Activated T-helper 1 cell treated with Interleukin-2 at 50 U/mL for 16 hours (primary cell): Measurements from ENCODE around the gene PNKP.
"Not testable (repeated sequence)": the region's sequence is repeated elsewhere in the genome, so short reads cannot be mapped to it uniquely, and the experiment has no call there.

Source experiments
- DNase-seq: peaks from one replicate; pipeline ENCODE4 v3.0.0-alpha.2; 2020; ENCODE audit warnings: low read depth

PNKP gene

GRCh38 chr19:49845414-49845813 lies 22.0 kb downstream of the PNKP start:
- DNase-seq: no peak

GRCh38 chr19:49844138-49845095 lies 23.0 kb downstream of the PNKP start:
- DNase-seq: no peak

- DNase-seq: no peak
Observed at GRCh38 chr19:49843265-49843664, 24.1 kb downstream of the PNKP start.

GRCh38 chr19:49840736-49841249 lies 26.6 kb downstream of the PNKP start:
- DNase-seq: no peak

- no peak for DNase-seq
Observed at GRCh38 chr19:49840321-49840720, 27.1 kb downstream of the PNKP start.

- DNase-seq: no peak
Observed at GRCh38 chr19:49839713-49840112, 27.7 kb downstream of the PNKP start.

- no peak for DNase-seq
Observed at GRCh38 chr19:49838885-49839588, 28.3 kb downstream of the PNKP start.

GRCh38 chr19:49837425-49837824 lies 30.0 kb downstream of the PNKP start:
- no peak for DNase-seq

GRCh38 chr19:49837009-49837310 lies 30.4 kb downstream of the PNKP start:
- no peak for DNase-seq

- no peak for DNase-seq
Observed at GRCh38 chr19:49836176-49837008, 31.0 kb downstream of the PNKP start.

- no peak for DNase-seq
Observed at GRCh38 chr19:49835562-49835961, 31.8 kb downstream of the PNKP start.

- no peak for DNase-seq
Observed at GRCh38 chr19:49833599-49833998, 33.8 kb downstream of the PNKP start.

GRCh38 chr19:49832556-49832955 lies 34.8 kb downstream of the PNKP start:
- no peak for DNase-seq

GRCh38 chr19:49831592-49831991 lies 35.8 kb downstream of the PNKP start:
- no peak for DNase-seq

GRCh38 chr19:49830766-49831165 lies 36.6 kb downstream of the PNKP start:
- DNase-seq: no peak

- no peak for DNase-seq
Observed at GRCh38 chr19:49829721-49830120, 37.7 kb downstream of the PNKP start.

GRCh38 chr19:49829200-49829599 lies 38.2 kb downstream of the PNKP start:
- no peak for DNase-seq

- DNase-seq: no peak
Observed at GRCh38 chr19:49827034-49827433, 40.3 kb downstream of the PNKP start.

- no peak for DNase-seq
Observed at GRCh38 chr19:49824662-49825061, 42.7 kb downstream of the PNKP start.

- DNase-seq: no peak
Observed at GRCh38 chr19:49823472-49823871, 43.9 kb downstream of the PNKP start.

GRCh38 chr19:49820125-49820524 lies 47.3 kb downstream of the PNKP start:
- DNase-seq: no peak

GRCh38 chr19:49819452-49820115 lies 47.8 kb downstream of the PNKP start:
- DNase-seq: not testable (repeated sequence)
